ENCODE measurements around the gene TRIM31. TPM values are rescaled to one million over a fixed set of nuclear protein-coding genes. Genes with fewer than 3 reads are reported as not detected.

Gene TRIM31
- total RNA-seq, 1 experiment from 2014 or later, result not detected

- intact Hi-C loops (cut with micrococcal nuclease; ENCODE audit: unreplicated experiment), result no loop called here
- peaks cover 47% of the 10 kb centered on the region for H3K27me3 ChIP-seq (replicated peaks; ENCODE audit: insufficient read depth, low read depth, low read length, poor library complexity)
- POLR2A ChIA-PET (ENCODE audit: low non-redundant PET), result no interaction called here
- no peak overlapping the region for H3K27ac ChIP-seq (ENCODE audit: low read depth, low read length, poor library complexity, severe bottlenecking)
- BruUV-seq (replicated peaks), result no TSS peak
- no peak for DNase-seq (ENCODE audit: low spot score)
- no peaks in the 10 kb centered on the region for H3K36me3 ChIP-seq (ENCODE audit: insufficient read depth, low read length, poor library complexity, severe bottlenecking)
- H3K4me3 ChIP-seq (ENCODE audit: low read depth, low read length, poor library complexity, severe bottlenecking), result no peak overlapping the region
- CTCF ChIA-PET, result no interaction called here
- no peak for TF ChIP-seq EZH2 (IDR thresholded peaks at IDR 0.05; ENCODE audit: borderline replicate concordance, low read depth, low read length, poor library complexity, severe bottlenecking)
- TF ChIP-seq CTCF (conservative IDR thresholded peaks at IDR 0.05; ENCODE audit: low read depth, low read length), result no peak
- no peaks in the 10 kb centered on the region for H3K9me3 ChIP-seq (ENCODE audit: low read depth, low read length, poor library complexity, severe bottlenecking)
- H3K4me1 ChIP-seq (ENCODE audit: insufficient read depth, low read length, poor library complexity, severe bottlenecking), result no peaks in the 10 kb centered on the region
Observed at GRCh38 chr6:30113841-30114240, 951 bp upstream of the TRIM31 start.

- ChIA-PET POLR2A (ENCODE audit: low non-redundant PET) (interaction anchor here (0.5 kb wide), 1 partner anchor 288 kb away, joined by 5 read pairs; no protein-coding TSS in a partner anchor), CTCF (interaction anchor here (1.2 kb wide), 1 partner anchor 9 kb away, joined by 4 read pairs; no protein-coding TSS in a partner anchor)
- DNase-seq (ENCODE audit: low spot score), result no peak
- H3K27ac ChIP-seq (ENCODE audit: low read depth, low read length, poor library complexity, severe bottlenecking), result no peak overlapping the region
- peaks cover 53% of the 10 kb centered on the region for H3K27me3 ChIP-seq (replicated peaks; ENCODE audit: insufficient read depth, low read depth, low read length, poor library complexity)
- TF ChIP-seq CTCF (conservative IDR thresholded peaks at IDR 0.05; ENCODE audit: low read depth, low read length) (no peak), EZH2 (IDR thresholded peaks at IDR 0.05; ENCODE audit: borderline replicate concordance, low read depth, low read length, poor library complexity, severe bottlenecking) (no peak)
- H3K4me1 ChIP-seq (ENCODE audit: insufficient read depth, low read length, poor library complexity, severe bottlenecking), result no peaks in the 10 kb centered on the region
- no peaks in the 10 kb centered on the region for H3K9me3 ChIP-seq (ENCODE audit: low read depth, low read length, poor library complexity, severe bottlenecking)
- H3K4me3 ChIP-seq (ENCODE audit: low read depth, low read length, poor library complexity, severe bottlenecking), result no peak overlapping the region
- intact Hi-C loops (cut with micrococcal nuclease; ENCODE audit: unreplicated experiment), result no loop called here
- H3K36me3 ChIP-seq (ENCODE audit: insufficient read depth, low read length, poor library complexity, severe bottlenecking), result no peaks in the 10 kb centered on the region
- no TSS peak for BruUV-seq (replicated peaks)
Observed at GRCh38 chr6:30112402-30112994, 392 bp downstream of the TRIM31 start.

- no peak overlapping the region for H3K4me3 ChIP-seq (ENCODE audit: low read depth, low read length, poor library complexity, severe bottlenecking)
- H3K36me3 ChIP-seq (ENCODE audit: insufficient read depth, low read length, poor library complexity, severe bottlenecking), result no peaks in the 10 kb centered on the region
- no peak overlapping the region for H3K27ac ChIP-seq (ENCODE audit: low read depth, low read length, poor library complexity, severe bottlenecking)
- no peaks in the 10 kb centered on the region for H3K9me3 ChIP-seq (ENCODE audit: low read depth, low read length, poor library complexity, severe bottlenecking)
- H3K27me3 ChIP-seq (replicated peaks; ENCODE audit: insufficient read depth, low read depth, low read length, poor library complexity), result peaks cover 53% of the 10 kb centered on the region
- intact Hi-C loops (cut with micrococcal nuclease; ENCODE audit: unreplicated experiment), result no loop called here
- TF ChIP-seq EZH2 (IDR thresholded peaks at IDR 0.05; ENCODE audit: borderline replicate concordance, low read depth, low read length, poor library complexity, severe bottlenecking) (peak; percentile 55), CTCF (conservative IDR thresholded peaks at IDR 0.05; ENCODE audit: low read depth, low read length) (no peak)
- no TSS peak for BruUV-seq (replicated peaks)
- ChIA-PET POLR2A (ENCODE audit: low non-redundant PET) (no interaction called here), CTCF (interaction anchor here (0.7 to 1.2 kb wide), 2 partner anchors 8 to 23 kb away, joined by 3 to 4 read pairs; no protein-coding TSS in a partner anchor)
- no peak for DNase-seq (ENCODE audit: low spot score)
- H3K4me1 ChIP-seq (ENCODE audit: insufficient read depth, low read length, poor library complexity, severe bottlenecking), result no peaks in the 10 kb centered on the region
Observed at GRCh38 chr6:30111266-30111856, 1.5 kb downstream of the TRIM31 start.
